ENCODE data around the gene ZNF57. TPM values are rescaled to one million over a fixed set of nuclear protein-coding genes. Genes with fewer than 3 reads are reported as not detected.

Gene ZNF57
- total RNA-seq, 1 experiment from 2014 or later, result 5.8 TPM

DNA sequence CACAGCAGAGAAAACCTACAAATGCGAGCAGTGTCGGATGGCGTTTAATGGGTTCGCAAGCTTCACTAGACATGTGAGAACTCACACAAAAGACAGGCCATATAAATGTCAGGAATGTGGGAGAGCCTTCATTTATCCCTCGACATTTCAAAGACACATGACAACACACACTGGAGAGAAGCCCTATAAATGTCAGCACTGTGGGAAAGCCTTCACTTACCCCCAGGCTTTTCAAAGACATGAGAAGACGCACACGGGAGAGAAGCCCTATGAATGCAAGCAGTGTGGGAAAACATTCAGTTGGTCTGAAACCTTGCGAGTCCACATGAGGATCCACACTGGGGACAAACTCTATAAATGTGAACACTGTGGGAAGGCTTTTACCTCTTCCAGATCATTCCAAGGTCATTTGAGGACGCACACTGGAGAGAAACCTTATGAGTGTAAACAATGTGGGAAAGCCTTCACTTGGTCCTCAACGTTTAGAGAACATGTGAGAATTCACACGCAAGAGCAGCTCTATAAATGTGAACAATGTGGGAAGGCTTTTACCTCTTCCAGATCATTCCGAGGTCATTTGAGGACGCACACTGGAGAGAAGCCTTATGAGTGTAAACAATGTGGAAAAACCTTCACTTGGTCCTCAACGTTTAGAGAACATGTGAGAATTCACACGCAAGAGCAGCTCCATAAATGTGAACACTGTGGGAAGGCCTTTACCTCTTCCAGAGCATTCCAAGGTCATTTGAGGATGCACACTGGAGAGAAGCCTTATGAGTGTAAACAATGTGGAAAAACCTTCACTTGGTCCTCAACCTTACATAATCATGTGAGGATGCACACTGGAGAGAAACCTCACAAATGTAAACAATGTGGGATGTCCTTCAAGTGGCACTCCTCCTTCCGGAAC lies 16.8 kb downstream of the ZNF57 start:
- POLR2A ChIA-PET, result no interaction called here
- no peaks in the 10 kb centered on the region for H3K27me3 Mint-ChIP-seq (ENCODE audit: insufficient read depth, unreplicated experiment)
- H3K4me1 Mint-ChIP-seq (ENCODE audit: low read depth, unreplicated experiment), result no peaks in the 10 kb centered on the region
- peaks cover 9% of the 10 kb centered on the region for H3K9me3 Mint-ChIP-seq (ENCODE audit: unreplicated experiment)
- no peak overlapping the region for H3K27ac Mint-ChIP-seq (ENCODE audit: unreplicated experiment)
- H3K4me3 Mint-ChIP-seq (ENCODE audit: unreplicated experiment), result no peak overlapping the region
- DNase-seq, result no peak
- Histone ChIP-seq H3K9me3 (peaks cover 9% of the 10 kb centered on the region), H3K36me3 (ENCODE audit: control insufficient read depth, insufficient read depth, low read length) (peaks cover 13% of the 10 kb centered on the region), H3K27me3 (replicated peaks; ENCODE audit: control insufficient read depth, insufficient read depth, low read length) (no peaks in the 10 kb centered on the region), H3K4me3 (ENCODE audit: low read depth, low read length) (no peak overlapping the region), H3K4me1 (no peaks in the 10 kb centered on the region)
- H3K36me3 Mint-ChIP-seq (ENCODE audit: insufficient read depth, unreplicated experiment), result peaks cover 44% of the 10 kb centered on the region
- BruUV-seq (replicated peaks), result TSS peak; percentile 19
- intact Hi-C loops (cut with micrococcal nuclease; ENCODE audit: unreplicated experiment), result no loop called here
- TF ChIP-seq, protein P1, sequence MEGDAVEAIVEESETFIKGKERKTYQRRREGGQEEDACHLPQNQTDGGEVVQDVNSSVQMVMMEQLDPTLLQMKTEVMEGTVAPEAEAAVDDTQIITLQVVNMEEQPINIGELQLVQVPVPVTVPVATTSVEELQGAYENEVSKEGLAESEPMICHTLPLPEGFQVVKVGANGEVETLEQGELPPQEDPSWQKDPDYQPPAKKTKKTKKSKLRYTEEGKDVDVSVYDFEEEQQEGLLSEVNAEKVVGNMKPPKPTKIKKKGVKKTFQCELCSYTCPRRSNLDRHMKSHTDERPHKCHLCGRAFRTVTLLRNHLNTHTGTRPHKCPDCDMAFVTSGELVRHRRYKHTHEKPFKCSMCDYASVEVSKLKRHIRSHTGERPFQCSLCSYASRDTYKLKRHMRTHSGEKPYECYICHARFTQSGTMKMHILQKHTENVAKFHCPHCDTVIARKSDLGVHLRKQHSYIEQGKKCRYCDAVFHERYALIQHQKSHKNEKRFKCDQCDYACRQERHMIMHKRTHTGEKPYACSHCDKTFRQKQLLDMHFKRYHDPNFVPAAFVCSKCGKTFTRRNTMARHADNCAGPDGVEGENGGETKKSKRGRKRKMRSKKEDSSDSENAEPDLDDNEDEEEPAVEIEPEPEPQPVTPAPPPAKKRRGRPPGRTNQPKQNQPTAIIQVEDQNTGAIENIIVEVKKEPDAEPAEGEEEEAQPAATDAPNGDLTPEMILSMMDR (IDR thresholded peaks at IDR 0.05; ENCODE audit: insufficient read depth in 1 of 2, low read depth in 1 of 2, low read length in 1 of 2, severe bottlenecking in 1 of 2, unreplicated experiment in 1 of 2), result no peak
- CTCF ChIA-PET, result interaction anchor here (0.5 kb wide), 1 partner anchor 1171 kb away, joined by 3 read pairs; no protein-coding TSS in a partner anchor

DNA sequence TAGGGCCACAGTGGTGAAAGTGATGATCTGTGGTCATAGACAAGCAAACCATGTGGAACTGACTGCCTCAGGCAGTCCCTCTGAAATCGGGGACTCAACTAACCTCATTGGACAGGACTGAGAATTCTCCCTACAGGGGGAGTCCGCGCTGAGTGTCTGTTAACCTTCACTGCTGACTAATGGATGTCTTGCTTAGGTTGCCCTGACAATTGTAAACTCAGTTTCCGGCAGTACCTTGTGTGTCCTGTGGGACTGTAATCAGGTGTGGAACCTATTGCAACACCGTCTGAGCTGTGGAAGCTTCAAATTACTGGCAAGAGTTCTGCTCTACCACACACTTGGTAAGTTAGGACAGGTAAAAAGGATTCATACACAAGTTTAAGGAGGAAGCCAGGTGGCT lies 22.3 kb downstream of the ZNF57 start:
- intact Hi-C loops (cut with micrococcal nuclease; ENCODE audit: unreplicated experiment), result no loop called here
- H3K36me3 ChIP-seq (ENCODE audit: control insufficient read depth, insufficient read depth, low read length), result peaks cover 4% of the 10 kb centered on the region; the same call in 1 of the 2 replicates
- TF ChIP-seq, protein P1 (IDR thresholded peaks at IDR 0.05; ENCODE audit: insufficient read depth in 1 of 2, low read depth in 1 of 2, low read length in 1 of 2, severe bottlenecking in 1 of 2, unreplicated experiment in 1 of 2), result no peak
- no peak overlapping the region for H3K4me3 ChIP-seq (ENCODE audit: low read depth, low read length)
- H3K4me1 Mint-ChIP-seq (ENCODE audit: low read depth, unreplicated experiment), result no peaks in the 10 kb centered on the region
- ChIA-PET POLR2A (no interaction called here), CTCF (interaction anchor here (0.6 to 1.3 kb wide), 3 partner anchors 36 to 104 kb away, joined by 3 to 4 read pairs (median 4); partner anchors contain the start of gene ZNF555)
- H3K4me1 ChIP-seq, result no peaks in the 10 kb centered on the region
- H3K27ac Mint-ChIP-seq (ENCODE audit: unreplicated experiment), result no peak overlapping the region
- DNase-seq, result peak in 1 of 2 experiments; percentile 19
- H3K9me3 Mint-ChIP-seq (ENCODE audit: unreplicated experiment), result no peaks in the 10 kb centered on the region
- no peaks in the 10 kb centered on the region for H3K27me3 ChIP-seq (replicated peaks; ENCODE audit: control insufficient read depth, insufficient read depth, low read length)
- H3K27me3 Mint-ChIP-seq (ENCODE audit: insufficient read depth, unreplicated experiment), result no peaks in the 10 kb centered on the region
- peaks cover 13% of the 10 kb centered on the region for H3K36me3 Mint-ChIP-seq (ENCODE audit: insufficient read depth, unreplicated experiment)
- no TSS peak for BruUV-seq (replicated peaks)
- no peak overlapping the region for H3K4me3 Mint-ChIP-seq (ENCODE audit: unreplicated experiment)
- H3K9me3 ChIP-seq, result peaks cover 4% of the 10 kb centered on the region

- no TSS peak for BruUV-seq (replicated peaks)
- H3K27me3 ChIP-seq (replicated peaks; ENCODE audit: control insufficient read depth, insufficient read depth, low read length), result no peaks in the 10 kb centered on the region
- Mint-ChIP-seq H3K4me3 (ENCODE audit: unreplicated experiment) (no peak overlapping the region), H3K27me3 (ENCODE audit: insufficient read depth, unreplicated experiment) (no peaks in the 10 kb centered on the region), H3K4me1 (ENCODE audit: low read depth, unreplicated experiment) (no peaks in the 10 kb centered on the region), H3K36me3 (ENCODE audit: insufficient read depth, unreplicated experiment) (peaks cover 8% of the 10 kb centered on the region), H3K27ac (ENCODE audit: unreplicated experiment) (no peak overlapping the region), H3K9me3 (ENCODE audit: unreplicated experiment) (no peaks in the 10 kb centered on the region)
- ChIA-PET POLR2A (no interaction called here), CTCF (interaction anchor here (0.6 to 1.3 kb wide), 3 partner anchors 36 to 104 kb away, joined by 3 to 4 read pairs (median 4); partner anchors contain the start of gene ZNF555)
- H3K36me3 ChIP-seq (ENCODE audit: control insufficient read depth, insufficient read depth, low read length), result peaks cover 3% of the 10 kb centered on the region; the same call in 1 of the 2 replicates
- no peak for DNase-seq
- intact Hi-C loops (cut with micrococcal nuclease; ENCODE audit: unreplicated experiment), result no loop called here
- no peaks in the 10 kb centered on the region for H3K4me1 ChIP-seq
- no peak overlapping the region for H3K4me3 ChIP-seq (ENCODE audit: low read depth, low read length)
- no peaks in the 10 kb centered on the region for H3K9me3 ChIP-seq
- TF ChIP-seq, protein P1 (IDR thresholded peaks at IDR 0.05; ENCODE audit: insufficient read depth in 1 of 2, low read depth in 1 of 2, low read length in 1 of 2, severe bottlenecking in 1 of 2, unreplicated experiment in 1 of 2), result no peak
Measured at GRCh38 chr19:2923510-2923909, 22.8 kb downstream of the ZNF57 start.
